Glomerular endothelial cell (primary cell): ENCODE results near the gene NUTF2. TPM values are rescaled to one million over a fixed set of nuclear protein-coding genes. Genes with fewer than 3 reads are reported as not detected.
"Not testable (repeated sequence)": the region's sequence is repeated elsewhere in the genome, so short reads cannot be mapped to it uniquely, and the experiment has no call there.

Source experiments
- DNase-seq: peaks from one replicate; pipeline ENCODE4 v3.0.0-alpha.2; 2011; ENCODE audit warnings: low read depth, low spot score; ENCODE audit errors: extremely low read depth
- total RNA-seq: library from RNA; depleted of rRNA; stranded (reverse); fragments of >200 nt; gene quantifications from 2 replicates; pipeline ENCODE4 v1.2.3, GENCODE V29; 2015

The NUTF2 gene
- total RNA-seq, 1 donor from 2014 or later: 253 TPM

DNA sequence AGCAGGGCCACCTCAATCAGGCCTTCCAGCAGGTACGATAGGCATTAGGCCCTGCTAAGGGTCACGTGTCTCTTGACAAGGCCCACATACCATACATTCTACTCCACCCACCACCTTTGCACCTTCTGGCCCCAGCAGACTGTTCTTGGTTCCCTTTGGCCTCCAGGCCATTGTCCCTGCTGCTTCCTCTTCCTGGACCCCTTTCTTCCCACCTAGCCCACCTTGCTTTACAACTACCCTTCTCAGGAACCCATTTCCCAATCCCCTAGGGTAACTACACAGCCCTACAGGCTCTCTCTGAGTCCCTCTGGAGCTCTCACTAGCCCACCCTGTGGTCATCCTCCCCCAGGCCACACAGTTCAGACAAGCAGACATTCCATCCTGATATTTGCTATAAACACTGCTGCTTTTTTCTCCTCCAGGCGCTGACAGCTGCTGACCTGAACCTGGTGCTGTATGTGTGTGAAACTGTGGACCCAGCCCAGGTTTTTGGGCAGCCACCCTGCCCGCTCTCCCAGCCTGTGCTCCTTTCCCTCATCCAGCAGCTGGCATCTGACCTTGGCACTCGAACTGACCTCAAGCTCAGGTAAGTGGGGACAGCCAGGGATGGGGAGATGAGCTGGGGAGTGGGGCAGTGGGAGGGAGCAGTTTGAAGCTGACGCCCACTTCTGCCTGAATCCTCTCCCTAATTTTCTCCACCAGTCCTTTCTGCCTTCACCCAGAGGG, 36.6 kb downstream of the NUTF2 start:
- no peak for DNase-seq

DNA sequence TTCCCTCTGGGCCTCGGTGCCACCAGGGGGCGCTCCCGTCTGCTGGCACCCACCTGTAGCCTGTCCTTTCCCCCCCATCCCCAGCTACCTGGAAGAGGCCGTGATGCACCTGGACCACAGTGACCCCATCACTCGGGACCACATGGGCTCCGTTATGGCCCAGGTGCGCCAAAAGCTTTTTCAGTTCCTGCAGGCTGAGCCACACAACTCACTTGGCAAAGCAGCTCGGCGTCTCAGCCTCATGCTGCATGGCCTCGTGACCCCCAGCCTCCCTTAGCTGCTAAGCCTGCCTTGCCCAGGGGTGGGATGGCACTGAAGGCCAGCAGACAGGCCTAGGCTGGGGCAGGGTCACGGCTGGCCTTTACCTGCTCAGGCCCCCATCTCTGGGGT, 37.1 kb downstream of the NUTF2 start:
- DNase-seq: no peak

DNA sequence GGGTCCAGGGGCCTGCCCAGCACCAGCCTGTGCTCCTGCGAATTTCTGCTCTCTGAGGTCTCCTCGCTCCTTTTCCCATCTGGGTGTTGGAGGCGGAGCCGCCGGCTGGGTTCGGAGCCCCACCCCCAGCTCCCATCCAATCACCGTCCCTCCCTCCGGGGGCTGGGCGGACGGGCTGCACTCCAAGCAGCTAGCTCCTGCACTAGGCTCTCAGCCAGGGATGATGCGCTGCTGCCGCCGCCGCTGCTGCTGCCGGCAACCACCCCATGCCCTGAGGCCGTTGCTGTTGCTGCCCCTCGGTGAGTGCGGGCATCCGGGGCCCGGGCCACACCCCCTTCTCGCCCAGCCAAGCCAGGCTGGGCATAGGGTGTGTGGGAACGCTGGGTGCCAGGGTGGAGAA, 38.0 kb downstream of the NUTF2 start, which contains the start of gene NRN1L:
Gene NRN1L (plus strand): TSS at position 202 of the 400 bp plus-strand sequence. CDS start 19 bp downstream, at position 221.
- no peak for DNase-seq

DNA sequence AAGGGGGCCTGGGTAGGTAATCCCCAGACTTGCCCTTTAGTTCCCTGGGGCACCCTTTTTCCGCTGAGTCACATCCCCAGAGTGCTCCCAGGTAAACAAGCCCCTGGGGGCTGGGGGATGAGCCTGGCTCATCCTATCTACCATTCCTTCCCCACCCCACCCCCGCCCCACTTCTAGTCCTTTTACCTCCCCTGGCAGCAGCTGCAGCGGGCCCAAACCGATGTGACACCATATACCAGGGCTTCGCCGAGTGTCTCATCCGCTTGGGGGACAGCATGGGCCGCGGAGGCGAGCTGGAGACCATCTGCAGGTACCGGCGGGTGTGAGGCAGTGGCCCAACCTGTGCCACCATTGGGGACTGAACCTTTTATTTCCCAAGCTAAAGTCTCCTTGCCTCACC, 38.8 kb downstream of the NUTF2 start:
- DNase-seq: no peak

DNA sequence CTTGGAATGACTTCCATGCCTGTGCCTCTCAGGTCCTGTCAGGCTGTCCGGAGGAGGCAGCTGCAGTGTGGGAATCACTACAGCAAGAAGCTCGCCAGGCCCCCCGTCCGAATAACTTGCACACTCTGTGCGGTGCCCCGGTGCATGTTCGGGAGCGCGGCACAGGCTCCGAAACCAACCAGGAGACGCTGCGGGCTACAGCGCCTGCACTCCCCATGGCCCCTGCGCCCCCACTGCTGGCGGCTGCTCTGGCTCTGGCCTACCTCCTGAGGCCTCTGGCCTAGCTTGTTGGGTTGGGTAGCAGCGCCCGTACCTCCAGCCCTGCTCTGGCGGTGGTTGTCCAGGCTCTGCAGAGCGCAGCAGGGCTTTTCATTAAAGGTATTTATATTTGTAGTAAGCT, 39.2 kb downstream of the NUTF2 start:
- no peak for DNase-seq

DNA sequence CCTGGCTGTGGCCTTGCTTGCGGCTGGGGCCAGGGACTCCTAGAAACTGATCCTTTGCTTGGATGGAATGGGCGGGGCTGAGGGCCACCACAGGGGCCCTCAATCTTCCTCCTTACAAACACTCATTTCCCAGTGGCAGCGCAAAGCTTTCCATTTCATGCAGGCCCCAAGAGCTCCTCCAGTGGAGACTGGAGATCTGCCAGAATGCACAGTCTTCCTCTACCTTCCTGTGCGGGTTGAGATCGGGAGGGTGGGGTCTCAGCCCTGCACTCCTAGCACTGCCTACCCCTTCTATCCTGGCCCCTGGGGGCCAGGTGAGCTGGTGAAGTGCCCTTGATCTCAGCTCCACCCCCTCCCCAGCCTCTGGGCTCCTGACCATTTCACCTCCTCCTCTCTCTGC, 39.7 kb downstream of the NUTF2 start:
- DNase-seq: no peak

DNA sequence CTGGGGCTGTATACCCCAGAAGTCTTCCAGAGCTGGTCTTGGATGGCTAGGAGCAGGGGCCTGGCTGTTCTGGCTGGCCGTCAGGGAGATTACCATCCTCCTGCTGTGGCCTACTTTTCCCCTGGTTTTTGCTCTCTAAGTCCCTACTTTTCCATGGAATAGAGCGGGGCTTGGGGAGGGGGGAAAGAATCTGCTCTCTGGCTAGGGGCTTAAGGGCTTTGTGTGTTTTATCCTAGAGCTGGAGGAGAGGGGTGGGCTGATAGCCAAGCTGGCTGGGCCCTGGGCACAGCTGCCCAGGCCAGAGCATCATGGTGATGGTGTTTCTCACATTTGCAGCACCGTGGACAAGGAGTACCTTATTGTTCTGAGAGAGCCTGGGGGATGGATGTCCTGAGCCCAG, 41.6 kb downstream of the NUTF2 start:
- DNase-seq: no peak

DNA sequence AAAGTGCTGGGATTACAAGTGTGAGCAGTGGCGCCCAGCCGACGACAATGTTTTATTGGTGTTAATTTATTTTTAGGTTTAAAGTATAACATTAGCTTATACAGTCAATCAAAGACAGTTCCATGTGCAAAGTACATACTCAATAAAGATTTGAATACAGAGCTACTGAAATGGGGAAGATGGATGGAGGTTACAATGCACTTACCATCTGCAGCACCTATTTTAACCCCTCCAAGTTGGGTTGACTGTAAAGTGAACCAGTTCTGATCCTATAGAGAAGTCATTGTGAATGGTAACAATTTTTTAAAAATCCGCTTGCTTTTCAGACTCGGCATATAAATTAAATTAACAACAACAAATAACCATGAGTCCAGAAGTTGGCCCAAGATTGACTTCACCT, 45.6 kb downstream of the NUTF2 start:
- DNase-seq: no peak

DNA sequence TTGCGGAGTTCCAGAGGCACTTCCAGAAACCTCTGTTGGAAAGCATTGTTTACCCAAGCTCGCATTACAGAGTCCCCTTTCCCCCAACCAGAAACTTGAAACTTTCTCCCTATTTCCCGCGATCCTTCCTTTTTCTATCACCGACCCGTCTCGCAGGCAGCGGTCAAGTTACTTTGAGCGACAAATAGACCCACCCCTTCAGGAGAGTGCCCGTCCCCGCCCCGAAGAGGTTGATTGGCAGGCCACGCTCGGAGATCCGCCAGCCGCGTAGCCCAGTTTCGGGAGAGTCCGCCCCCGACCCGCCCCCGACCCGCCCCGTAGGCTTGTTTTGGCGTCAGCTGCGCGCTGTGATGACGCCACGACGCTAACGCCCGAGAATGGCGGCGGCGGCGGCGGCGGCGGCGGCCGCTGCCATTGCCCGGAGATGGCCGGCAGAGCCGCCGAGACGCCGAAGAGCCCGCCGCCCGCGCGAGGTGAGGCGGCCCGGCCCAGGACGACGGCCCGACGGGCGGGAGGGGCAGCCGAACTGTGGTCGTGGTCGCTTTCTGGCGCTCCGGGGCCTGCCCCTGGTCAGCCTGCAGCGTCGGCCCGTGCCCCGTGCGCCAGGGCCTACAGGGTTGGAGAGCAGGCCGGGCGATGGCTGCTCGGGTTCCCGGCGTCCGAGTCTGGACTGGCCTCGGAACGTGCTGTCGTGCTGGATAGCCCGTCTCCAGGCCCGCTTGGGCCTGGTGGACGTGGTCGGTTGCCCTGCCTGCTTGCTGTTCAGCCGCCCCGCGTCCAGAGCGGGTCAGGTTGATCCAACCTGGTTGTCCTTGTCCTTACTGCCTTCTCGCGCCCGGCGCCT, 46.4 kb downstream of the NUTF2 start, which contains the start of gene PSKH1:
Gene PSKH1 (plus strand): TSS at position 356 of the 844 bp plus-strand sequence. CDS start 15,496 bp downstream, outside the sequence.
- DNase-seq: no peak

DNA sequence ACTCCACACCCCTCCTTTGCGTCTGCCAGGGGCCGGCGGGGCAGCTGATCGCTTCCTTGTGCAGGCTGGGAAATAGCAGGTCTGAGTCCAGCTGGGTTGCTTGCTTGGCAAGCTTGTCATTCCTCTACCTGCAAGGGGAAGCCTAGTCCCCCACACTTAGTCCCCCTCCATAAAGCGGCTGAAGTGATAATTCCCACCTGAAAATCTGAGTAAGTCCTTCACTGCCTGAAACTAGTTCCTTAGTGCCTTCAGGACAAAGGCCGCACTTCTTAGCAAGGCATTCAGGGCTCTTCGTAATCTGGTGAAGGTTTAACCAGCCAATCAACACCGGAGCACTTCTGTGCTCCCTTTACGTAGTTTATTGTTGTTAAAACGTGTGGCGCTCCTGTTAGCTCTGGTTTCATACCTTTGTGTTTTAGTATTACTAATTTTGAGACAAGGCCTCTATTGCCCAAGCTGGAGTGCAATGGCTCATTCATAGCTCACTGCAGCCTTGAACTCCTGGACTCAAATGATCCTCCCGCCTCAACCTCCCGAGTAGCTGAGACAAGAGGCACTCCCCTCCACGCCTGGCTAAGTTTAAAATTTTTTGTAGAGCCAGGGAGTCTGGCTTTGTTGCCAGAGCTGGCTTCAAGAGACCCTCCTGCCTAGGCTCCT, 47.1 kb downstream of the NUTF2 start:
- DNase-seq: no peak

DNA sequence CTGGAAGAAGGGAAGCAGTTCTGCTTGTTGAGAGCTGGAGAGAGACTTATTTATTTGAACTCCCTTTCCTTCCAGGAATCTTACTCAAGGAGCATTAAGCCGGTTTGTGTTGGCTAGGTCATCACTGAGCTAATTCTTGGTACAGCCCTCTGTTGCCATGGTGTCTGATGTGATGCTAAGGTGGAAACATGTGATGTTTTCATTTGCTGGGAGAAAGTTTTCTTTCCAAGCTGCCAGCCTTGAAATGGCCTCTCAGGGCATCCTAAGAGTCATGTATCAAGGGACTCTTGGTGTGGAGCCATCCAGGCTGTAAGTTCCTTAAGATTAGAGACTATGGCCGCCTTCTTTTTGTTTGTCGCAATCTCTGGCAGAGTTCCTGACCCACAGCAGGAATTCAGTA, 50.5 kb downstream of the NUTF2 start:
- no peak for DNase-seq

DNA sequence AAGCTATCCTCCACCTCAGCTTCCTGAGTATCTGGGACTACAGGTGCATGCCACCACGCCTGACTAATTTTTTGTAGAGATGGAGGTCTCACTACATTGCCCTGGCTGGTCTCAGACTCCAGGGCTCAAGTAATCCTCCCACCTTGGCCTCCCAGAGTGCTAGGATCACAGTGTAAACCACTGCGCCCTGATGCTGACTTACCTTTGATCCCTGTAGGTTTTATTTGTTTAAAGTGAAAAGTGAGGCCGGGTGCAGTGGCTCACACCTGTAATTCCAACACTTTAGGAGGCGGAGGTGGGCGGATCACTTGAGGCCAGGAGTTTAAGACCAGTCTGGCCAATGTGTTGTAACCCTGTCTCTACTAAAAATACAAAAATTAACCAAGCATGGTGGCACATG, 55.0 kb downstream of the NUTF2 start:
- no peak for DNase-seq

DNA sequence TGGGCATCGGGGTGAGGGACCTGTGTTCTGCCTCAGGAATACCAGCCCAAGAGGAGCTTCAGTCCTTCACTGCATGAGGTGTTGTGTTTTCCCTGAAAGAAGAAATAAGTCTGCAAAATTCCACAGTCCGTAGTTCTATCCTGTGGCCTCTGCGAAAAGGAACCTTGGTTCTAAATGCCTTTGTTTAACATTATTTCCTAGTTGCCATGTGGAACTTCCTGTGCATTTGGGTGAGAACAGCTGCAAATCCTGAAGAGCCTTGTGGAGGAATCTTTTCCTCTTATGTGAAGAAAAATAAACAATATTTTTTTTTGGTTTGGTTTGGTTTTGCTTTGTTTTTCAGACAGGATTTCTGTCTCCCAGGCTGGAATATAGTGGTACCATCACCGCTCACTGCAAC, 56.1 kb downstream of the NUTF2 start:
- DNase-seq: peak; percentile 80

DNA sequence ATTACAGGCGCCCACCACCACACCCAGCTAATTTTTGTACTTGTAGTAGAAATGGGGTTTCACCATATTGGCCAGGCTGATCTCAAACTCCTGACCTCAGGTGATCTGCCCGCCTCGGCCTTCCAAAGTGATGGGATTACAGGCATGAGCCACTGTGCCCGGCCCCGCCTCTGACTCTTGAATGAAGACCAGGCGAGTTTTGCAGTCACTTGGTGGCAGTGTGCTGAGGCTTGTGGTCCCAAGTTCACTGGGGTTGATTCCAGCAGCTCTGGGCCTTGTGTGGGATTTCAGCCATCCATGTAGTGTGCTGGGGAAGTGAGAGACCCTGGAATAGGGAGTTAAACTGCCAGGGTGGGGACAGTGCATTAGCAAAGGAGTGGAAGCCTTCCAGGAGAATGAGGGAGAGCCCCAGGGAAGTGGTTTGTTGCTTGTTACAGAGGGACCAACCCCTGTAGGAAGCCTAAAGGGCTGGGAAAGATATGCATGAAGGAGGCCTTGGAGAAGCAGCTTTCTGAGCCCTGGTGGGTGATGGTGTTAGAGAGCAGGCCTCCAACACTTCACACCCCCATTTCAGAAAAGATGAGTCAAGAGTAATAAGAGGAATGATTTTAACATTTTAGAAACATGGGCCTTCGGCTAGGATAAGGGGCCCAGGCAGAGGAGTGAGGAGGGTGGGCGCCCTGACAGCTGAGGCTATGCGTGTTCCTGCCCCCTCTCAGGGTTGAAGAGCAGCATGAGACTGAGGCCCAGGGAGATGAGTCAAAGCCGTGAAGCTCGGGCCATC, 60.9 kb downstream of the NUTF2 start:
- no peak for DNase-seq

DNA sequence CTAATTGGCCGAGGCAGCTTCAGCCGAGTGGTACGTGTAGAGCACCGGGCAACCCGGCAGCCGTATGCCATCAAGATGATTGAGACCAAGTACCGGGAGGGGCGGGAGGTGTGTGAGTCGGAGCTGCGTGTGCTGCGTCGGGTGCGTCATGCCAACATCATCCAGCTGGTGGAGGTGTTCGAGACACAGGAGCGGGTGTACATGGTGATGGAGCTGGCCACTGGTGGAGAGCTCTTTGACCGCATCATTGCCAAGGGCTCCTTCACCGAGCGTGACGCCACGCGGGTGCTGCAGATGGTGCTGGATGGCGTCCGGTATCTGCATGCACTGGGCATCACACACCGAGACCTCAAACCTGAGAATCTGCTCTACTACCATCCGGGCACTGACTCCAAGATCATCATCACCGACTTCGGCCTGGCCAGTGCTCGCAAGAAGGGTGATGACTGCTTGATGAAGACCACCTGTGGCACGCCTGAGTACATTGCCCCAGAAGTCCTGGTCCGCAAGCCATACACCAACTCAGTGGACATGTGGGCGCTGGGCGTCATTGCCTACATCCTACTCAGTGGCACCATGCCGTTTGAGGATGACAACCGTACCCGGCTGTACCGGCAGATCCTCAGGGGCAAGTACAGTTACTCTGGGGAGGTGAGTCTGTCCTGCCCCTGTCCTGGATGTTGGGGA, 62.5 kb downstream of the NUTF2 start:
- DNase-seq: no peak

DNA sequence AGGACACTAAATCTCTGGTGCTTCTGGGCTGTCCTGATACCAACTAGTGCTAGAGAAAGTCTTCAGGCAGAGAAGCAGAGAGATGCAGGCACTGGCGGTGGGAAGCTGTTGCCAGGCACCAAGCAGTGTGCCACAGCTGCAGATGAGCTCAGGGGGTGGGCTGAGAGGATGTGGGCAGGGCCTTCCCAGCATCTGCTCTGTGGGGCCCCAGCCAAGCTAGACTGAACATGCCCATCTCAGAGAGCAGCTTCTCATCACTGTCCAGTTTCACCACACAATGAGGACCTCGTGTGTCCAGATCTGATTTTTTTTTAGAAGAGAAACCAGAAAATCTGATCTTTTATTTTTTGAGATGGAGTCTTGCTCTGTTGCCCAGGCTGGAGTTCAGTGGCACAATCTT, 63.4 kb downstream of the NUTF2 start:
- no peak for DNase-seq

DNA sequence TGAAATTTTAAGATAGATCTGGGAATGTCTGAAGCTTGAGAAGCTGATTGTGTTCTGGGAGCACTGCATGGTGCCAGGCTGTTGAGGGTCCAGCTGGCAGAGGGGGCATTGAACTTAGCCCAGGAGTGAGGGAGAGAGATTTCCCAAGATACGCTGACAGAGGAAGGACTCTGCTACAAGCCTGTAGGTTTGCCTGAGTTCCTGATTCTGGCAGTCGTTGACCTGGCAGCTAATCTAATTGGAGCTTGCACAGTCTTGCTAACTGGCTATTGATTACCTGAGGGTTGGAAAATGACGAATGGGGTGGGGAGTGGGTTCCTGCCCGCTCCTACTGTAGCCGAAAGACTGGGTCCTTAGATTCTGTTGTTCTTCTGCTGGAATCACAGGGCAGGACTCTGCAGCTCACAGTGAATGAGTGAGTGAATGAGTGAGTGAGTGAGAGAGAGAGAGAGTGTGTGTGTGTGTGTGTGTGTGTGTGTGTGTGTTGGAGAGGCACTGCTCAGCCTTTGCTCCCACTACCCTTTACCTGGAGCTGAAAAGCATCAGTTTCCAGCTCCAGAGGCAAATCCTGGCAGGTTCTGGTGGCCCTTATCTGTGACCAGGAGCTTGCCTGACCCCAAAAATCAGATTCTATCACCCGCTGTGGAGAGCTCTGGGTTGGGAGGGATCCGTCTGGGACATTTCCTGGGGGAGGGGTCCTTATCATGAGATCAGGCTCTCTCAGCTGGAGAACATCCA, 68.2 kb downstream of the NUTF2 start:
- no peak for DNase-seq

DNA sequence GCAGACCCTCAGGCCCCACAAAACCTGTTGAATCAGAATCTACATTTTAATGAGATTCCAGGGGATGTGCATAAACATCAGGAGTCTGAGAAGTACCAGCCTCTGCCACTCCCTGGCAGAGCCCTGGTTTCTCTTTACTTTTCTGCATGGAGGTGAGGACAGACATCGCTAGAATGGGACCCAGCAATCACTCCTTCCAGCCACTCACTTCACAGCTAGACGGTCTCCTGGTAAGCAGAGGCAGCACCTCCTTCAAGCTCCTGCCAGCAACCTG, 68.7 kb downstream of the NUTF2 start:
- DNase-seq: not testable (repeated sequence)

DNA sequence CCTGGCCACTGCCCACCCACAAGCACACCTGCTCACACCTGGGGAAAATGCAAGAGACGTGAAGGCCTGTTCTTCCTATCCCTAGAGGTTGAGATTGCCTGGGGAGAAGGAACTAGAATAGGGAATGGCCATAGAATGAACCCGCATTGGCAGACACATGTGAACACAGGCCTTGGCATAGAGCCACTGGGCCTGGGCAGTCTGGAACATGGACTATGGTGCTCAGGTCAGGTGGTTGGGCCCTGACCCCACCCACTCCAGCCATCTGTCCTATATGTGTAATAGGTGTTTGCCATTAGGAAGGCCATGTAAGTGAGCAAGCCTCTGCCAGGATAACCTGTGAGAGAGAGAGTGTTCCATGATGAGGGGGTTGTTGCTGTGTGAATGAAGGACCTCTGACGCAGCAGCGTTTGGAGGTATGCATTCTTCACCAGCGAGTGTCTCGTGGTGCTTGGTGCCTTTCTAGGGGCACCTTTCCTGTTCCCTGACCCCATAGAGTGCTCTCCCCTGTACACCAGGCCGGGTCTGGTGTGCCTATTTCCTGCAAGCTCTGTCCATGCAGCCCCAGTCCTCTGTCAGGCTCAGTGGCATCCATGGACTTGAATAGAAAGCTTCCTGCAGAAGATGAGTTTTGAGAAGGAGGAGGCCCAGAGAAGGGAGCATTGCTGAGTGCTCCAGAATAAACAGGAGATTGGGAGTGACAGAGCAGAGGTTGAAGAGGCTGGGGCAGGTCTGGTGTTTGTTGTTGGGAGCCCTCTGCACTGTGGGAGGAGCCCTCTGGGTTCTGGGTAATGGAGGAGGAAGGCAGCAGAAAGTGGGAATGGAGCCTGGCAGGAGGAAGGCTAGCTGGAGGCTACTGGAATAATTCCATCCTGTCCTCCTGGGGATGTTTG, 69.3 kb downstream of the NUTF2 start:
- no peak for DNase-seq
